Epithelial cell of alveolus of lung (primary cell): ENCODE results near the gene DNAAF6. TPM values are rescaled to one million over a fixed set of nuclear protein-coding genes. Genes with fewer than 3 reads are reported as not detected.

Experiments
- total RNA-seq: library from RNA; depleted of rRNA; stranded (reverse); fragments of >200 nt; gene quantifications from 2 replicates; pipeline ENCODE4 v1.2.1, GENCODE V29; 2015

The DNAAF6 gene
- not detected in 2 replicates for total RNA-seq

GRCh38 chrX:107205770-107206696, at the start of gene DNAAF6, which contains the start of gene NUP62CL:
DNAAF6 (plus strand) TSS chrX:107206611; CDS start chrX:107212876, 6,265 bp downstream.
NUP62CL (minus strand) TSS chrX:107206433; CDS start chrX:107175146, 31,287 bp downstream.

Other genes starting within 250 kb of the DNAAF6 start
- gene MORC4, start 206.4 kb upstream of the DNAAF6 start, total RNA-seq: 12.2 and 21.1 TPM in 2 replicates
- gene RBM41, start 87.8 kb upstream of the DNAAF6 start, total RNA-seq: 4.9 and 12.5 TPM in 2 replicates
- 0.72 TPM in 1 of 2 replicates, not detected in the other for gene NUP62CL, start 178 bp upstream of the DNAAF6 start, total RNA-seq
- gene FRMPD3, start 243.0 kb downstream of the DNAAF6 start, total RNA-seq: not detected in 2 replicates